Occipital lobe (tissue), 2 donors: ENCODE data around the gene CLC. TPM values are rescaled to one million over a fixed set of nuclear protein-coding genes. Genes with fewer than 3 reads are reported as not detected.
"Not testable (repeated sequence)": the region's sequence is repeated elsewhere in the genome, so short reads cannot be mapped to it uniquely, and the experiment has no call there.

Experiments
- DNase-seq: peaks from one replicate; lab custom pipeline; 2025; lab: John Stamatoyannopoulos, UW
- total RNA-seq: library from RNA; depleted of rRNA; stranded (reverse); fragments of >200 nt; gene quantifications from one replicate; pipeline ENCODE4 v1.2.3, GENCODE V29; 2014

CLC gene
- total RNA-seq = not detected

DNA sequence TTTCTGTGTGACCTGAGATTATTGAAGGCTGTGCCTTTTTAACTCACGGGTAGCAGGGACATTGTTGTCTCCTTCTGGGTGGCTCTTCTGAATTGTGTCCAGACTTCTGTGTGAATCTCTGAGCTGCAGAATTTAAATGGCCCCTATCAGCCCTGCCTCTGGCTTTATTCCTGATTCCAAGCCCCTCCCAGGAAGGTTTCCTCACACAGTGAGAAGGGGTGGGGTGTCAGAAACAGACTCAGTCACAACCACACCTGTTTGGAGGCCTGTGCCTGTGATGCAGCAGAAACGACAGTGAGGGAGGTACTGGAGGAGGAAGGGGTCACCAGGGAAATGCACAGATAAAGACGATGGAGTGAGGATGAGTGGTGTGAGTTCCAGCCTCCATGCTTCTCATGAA is at the start of gene CLC:
TSS of gene CLC (minus strand) at position 139 of the 400 bp plus-strand sequence. CDS start at position 62, 77 bp downstream.
- no peak for DNase-seq

- no peak for DNase-seq
Measured at GRCh38 chr19:39780894-39781293, 43.1 kb upstream of the CLC start.

GRCh38 chr19:39778763-39779162 is 40.9 kb upstream of the CLC start, which contains the start of gene LEUTX:
Gene LEUTX (plus strand): TSS chr19:39778854. CDS start chr19:39778921, 67 bp downstream.
- no peak for DNase-seq

GRCh38 chr19:39768786-39769185 is 31.0 kb upstream of the CLC start:
- no peak for DNase-seq

GRCh38 chr19:39768334-39768733 is 30.5 kb upstream of the CLC start:
- no peak for DNase-seq

- DNase-seq = no peak
Measured at GRCh38 chr19:39765091-39766076, 27.6 kb upstream of the CLC start.

DNA sequence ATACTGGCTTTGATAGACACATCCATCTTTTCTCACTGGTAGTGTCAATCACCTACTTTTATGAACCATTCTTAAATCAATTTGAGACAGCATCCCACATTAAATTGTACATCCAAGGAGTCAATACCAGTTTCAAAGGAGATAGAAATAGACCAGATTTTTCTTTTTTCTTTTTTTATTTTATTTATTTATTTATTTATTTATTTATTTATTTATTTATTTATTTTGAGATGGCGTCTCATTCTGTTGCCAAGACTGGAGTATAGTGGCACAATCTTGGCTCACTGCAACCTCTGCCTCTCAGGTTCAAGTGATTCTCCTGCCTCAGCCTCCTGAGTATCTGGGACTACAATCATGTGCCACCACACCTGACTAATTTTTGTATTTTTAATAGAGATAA is 24.0 kb upstream of the CLC start:
- DNase-seq = not testable (repeated sequence)

DNA sequence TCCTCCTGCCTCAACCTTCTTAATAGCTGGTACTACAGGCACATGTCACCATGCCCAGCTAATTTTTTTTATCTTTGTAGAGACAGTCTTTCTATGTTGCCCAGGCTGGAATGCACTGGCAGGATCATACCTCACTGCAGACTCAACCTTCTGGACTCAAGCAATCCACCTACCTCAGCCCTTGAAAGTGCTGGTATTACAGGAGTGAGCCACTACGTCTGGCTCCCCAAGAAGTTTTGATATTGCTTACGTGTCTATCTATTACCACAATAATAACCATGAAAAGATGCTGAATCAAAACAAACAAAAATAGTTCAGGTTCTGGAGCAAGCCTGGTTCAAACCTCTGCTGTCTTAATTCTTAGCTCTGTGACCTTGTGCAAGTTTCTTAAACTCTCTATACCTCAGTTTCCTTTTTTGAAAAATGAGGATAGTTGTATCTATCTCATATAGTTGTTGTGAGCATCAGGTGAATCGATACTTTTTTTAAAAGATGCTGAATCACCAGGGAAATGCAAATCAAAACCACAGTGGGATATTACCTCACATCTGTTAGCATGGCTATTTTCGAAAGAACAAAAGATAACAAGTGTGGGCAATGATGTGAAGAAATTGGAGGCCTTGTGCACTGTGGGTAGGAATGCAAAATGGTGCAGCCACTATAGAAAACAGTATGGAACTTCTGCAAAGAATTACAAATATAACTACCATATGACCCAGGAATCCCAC is 21.8 kb upstream of the CLC start:
- no peak for DNase-seq

- no peak for DNase-seq
Measured at GRCh38 chr19:39754971-39755370, 17.1 kb upstream of the CLC start.

- DNase-seq = no peak
Measured at GRCh38 chr19:39754544-39754943, 16.7 kb upstream of the CLC start.

DNA sequence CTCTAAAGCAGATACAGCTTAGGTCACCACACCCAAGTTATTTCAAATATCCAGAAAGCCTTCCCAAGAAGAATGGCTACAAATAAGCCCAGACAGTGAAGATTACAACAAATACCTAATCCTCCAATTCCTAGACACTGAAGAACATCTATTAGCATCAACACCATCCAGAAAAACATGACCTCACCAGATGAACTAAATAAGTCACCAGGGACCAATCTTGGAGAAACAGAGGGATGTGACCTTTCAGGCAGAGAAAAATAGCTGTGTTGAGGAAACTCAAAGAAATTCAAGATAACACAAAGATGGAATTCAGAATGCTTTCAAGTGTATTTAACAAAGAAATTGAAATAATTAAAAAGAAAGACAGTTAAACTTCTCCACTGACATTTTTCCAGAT is 15.0 kb upstream of the CLC start:
- no peak for DNase-seq

GRCh38 chr19:39752390-39752789 is 14.6 kb upstream of the CLC start:
- DNase-seq = no peak

DNA sequence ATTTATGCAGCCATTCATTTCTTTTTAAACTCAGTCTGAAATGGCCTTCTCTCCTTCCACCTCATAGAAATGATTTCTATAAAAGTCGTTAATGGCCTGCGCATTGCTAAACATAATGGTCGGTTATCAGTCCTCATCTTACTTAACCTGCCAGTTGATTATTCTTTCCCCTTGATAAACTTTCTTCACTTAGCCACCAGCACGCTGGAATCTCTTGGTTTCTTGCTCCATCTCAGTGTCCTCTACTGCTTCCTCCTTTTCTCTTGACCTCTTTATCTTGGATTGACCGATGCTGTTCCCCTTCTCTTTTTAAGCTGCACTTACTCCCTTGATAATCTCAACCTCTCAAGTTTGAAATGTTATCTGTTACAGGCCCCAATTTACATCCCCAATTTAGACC is 12.2 kb upstream of the CLC start:
- no peak for DNase-seq

- no peak for DNase-seq
Measured at GRCh38 chr19:39746836-39747529, 9.2 kb upstream of the CLC start.

- DNase-seq = no peak
Measured at GRCh38 chr19:39745643-39746042, 7.8 kb upstream of the CLC start.

- no peak for DNase-seq
Measured at GRCh38 chr19:39740395-39740794, 2.6 kb upstream of the CLC start.

DNA sequence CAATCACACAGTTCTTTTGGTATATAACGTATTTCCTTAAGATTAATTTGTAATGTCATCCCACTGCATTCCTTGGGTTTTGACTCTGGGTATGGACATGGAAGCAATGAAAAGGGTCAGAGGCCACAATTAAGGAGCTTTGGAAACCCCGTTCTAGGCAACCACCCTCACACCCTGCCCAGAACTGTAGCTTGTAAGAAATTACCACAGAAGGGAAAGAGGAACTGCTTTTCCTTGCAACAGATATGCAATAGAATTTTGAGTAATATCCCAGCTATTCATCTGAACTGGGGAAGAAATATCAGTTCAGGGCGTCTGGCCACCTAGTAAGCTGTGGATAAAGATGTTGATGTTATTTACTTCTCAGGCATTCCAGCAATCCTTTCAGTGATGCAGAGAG is 985 bp upstream of the CLC start:
- no peak for DNase-seq

DNA sequence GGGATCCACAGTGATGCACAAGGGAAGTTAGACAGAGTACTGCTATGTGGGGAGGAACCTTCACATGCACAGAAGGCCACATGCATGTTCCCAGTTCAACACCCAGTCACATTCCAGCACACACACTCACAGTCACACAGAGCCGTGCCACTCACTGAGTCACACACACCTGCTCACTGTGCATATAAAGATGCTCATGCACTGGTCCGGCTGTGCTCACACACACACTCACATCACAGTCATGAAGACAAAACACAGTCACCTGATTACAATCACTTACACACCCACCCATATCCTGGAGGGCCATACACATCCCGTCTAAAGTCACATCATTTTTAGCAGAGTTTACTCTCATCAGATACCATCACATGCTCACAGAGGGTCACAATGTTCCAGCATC is 478 bp downstream of the CLC start:
- no peak for DNase-seq

DNA sequence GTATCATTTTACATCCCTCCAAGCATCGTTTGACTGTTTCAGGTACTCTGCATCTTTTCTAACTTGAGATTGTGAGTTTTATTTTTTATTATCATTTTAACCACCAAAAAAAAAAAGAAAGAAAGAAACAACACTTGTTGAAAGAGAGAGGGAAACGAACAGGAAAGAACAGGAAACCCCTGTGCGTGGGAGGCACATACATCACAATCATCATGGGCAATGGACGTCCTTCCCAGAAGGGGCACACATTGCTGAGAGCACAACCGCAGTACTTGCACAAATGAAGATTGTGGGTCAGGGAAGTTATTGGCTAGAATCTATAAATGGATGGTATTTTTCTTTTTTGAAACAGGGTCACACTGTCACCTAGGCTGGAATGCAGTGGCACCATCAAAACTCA is 1.7 kb downstream of the CLC start:
- no peak for DNase-seq

GRCh38 chr19:39735688-39736087 is 2.1 kb downstream of the CLC start:
- no peak for DNase-seq

DNA sequence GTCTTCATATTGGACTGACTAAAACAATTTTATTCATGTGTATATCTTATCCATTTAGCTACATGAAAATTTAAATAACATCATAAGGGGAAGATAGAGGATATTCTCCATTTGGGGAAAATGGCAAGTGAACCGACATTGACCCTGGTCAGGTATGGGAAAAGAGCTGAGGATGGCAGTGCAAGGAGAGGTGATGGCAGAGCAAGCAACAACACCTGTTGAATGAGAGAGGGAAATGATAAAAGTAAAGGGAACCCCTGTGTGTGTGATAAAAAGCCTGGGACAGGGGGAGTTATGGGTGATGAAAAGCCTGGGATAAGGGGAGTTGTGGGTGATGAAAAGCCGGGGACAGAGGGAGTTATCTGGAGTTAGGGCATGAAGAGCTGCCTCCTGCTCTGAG is 4.0 kb downstream of the CLC start:
- no peak for DNase-seq

- no peak for DNase-seq
Measured at GRCh38 chr19:39731685-39732084, 6.1 kb downstream of the CLC start.
